SK-N-MC (cell line): Measurements from ENCODE around the gene FILIP1.

Experiments
- EZH2 ChIP-seq: fragments of 200-600 bp; sonication (generic); IDR thresholded peaks from one replicate; pipeline ENCODE4 v1.6.1; 2017; ENCODE audit warnings: antibody characterized with exemption
- FOXP2 ChIP-seq: optimal IDR thresholded peaks from 2 replicates; pipeline ENCODE3; 2011; ENCODE audit warnings: mild to moderate bottlenecking, moderate library complexity; ENCODE audit not compliant: insufficient read depth; ENCODE audit errors: extremely low read length, control extremely low read depth

DNA sequence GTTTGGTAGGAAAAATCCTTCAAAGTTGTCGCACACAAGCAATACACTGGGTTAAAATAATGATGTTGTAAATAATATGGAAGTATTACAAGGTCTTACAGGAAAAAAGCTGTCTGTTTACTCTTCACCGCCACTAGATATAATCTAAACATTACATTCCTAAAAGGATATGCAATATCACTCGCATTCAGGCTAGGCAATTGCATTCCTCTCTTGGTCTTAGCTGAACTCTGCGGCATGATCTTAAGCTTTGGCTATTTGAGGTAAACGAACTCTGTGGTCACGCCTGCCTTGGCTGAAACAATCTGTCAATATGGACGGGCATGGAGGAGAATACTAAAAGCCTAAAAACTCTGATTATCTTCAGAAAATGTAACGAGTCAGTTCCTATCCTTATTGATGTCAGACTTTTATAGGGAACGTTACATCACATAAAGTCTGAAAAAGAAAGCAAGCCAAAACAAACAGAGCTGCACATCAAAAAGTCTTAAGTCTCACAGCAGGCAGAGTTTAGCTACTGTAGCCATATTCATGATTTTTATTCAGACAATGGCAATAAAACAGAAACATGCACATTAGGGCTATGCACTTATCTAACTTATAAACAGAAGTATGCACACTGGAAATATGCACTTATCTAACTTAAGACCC is 30.8 kb upstream of the FILIP1 start:
- no peak for TF ChIP-seq EZH2
- no peak for TF ChIP-seq FOXP2
